WTC11 (cell line): Measurements from ENCODE around the gene TTC19. TPM values are rescaled to one million over a fixed set of nuclear protein-coding genes. Genes with fewer than 3 reads are reported as not detected.

Experiments
- ATAC-seq: fragments of 200-7000 bp; cut with Tn5 transposase; 2 replicates; pipeline ENCODE4 v1.10.0; 2021; ENCODE audit warnings: mild to moderate bottlenecking, moderate library complexity
- CTCF ChIA-PET: fragments of 300-600 bp; sonication (Branson Sonifier 250); formaldehyde crosslinking; loops from one replicate; lab custom pipeline; 2021; ENCODE audit warnings: antibody characterized with exemption; lab: Charles Lee
- POLR2A ChIA-PET: fragments of 350-600 bp; sonication (Branson Sonifier 250); formaldehyde crosslinking; loops from one replicate; lab custom pipeline; 2021; ENCODE audit warnings: antibody characterized with exemption; lab: Charles Lee
- DNase-seq: peaks from one replicate; pipeline ENCODE4 v3.0.0; 2021; ENCODE audit warnings: low spot score
- H3K27ac Mint-ChIP-seq: 2 replicates; pipeline ENCODE4 v1.8.0; 2021; ENCODE audit warnings: mixed read lengths
- H3K27me3 Mint-ChIP-seq: 2 replicates; pipeline ENCODE4 v1.8.0; 2021; ENCODE audit warnings: low read depth, mild to moderate bottlenecking, moderate library complexity, mixed read lengths
- H3K36me3 Mint-ChIP-seq: 2 replicates; pipeline ENCODE4 v1.8.0; 2021; ENCODE audit warnings: mixed read lengths
- H3K4me1 Mint-ChIP-seq: 2 replicates; pipeline ENCODE4 v1.8.0; 2022; ENCODE audit warnings: mixed read lengths
- H3K4me3 Mint-ChIP-seq: 2 replicates; pipeline ENCODE4 v1.8.0; 2021; ENCODE audit warnings: mild to moderate bottlenecking, moderate library complexity, mixed read lengths
- H3K9me3 Mint-ChIP-seq: 2 replicates; pipeline ENCODE4 v1.8.0; 2021; ENCODE audit warnings: mixed read lengths
- ATF2 ChIP-seq: sonication (generic); formaldehyde crosslinking; IDR thresholded peaks from 2 replicates; pipeline ENCODE4 v1.8.1; 2022; ENCODE audit warnings: low read depth, missing genetic modification reagents, borderline replicate concordance
- CBFB ChIP-seq: sonication (generic); formaldehyde crosslinking; IDR thresholded peaks from 2 replicates; pipeline ENCODE4 v1.8.1; 2022; ENCODE audit warnings: mild to moderate bottlenecking, low read depth, missing genetic modification reagents
- CDX4 ChIP-seq: fragments of 250-450 bp; sonication (Bioruptor Pico); IDR thresholded peaks from 2 replicates; pipeline ENCODE4 v1.9.0; 2021; ENCODE audit warnings: moderate library complexity, mild to moderate bottlenecking, inconsistent platforms, borderline replicate concordance
- ERG ChIP-seq: fragments of 250-450 bp; sonication (Bioruptor Pico); IDR thresholded peaks from 2 replicates; pipeline ENCODE4 v1.8.0; 2021; ENCODE audit warnings: mild to moderate bottlenecking
- GRHL2 ChIP-seq: fragments of 250-450 bp; sonication (Bioruptor Pico); IDR thresholded peaks from 2 replicates; pipeline ENCODE4 v1.8.0; 2022; ENCODE audit warnings: mild to moderate bottlenecking, moderate library complexity; ENCODE audit not compliant: insufficient replicate concordance, severe bottlenecking
- HMGXB4 ChIP-seq: sonication (generic); formaldehyde crosslinking; IDR thresholded peaks from 2 replicates; pipeline ENCODE4 v1.8.1; 2023; ENCODE audit warnings: mild to moderate bottlenecking, moderate library complexity, missing genetic modification reagents
- IRF2 ChIP-seq: sonication (generic); formaldehyde crosslinking; IDR thresholded peaks from 2 replicates; pipeline ENCODE4 v1.8.0; 2022; ENCODE audit warnings: low read depth, missing genetic modification reagents, borderline replicate concordance
- MLX ChIP-seq: sonication (generic); formaldehyde crosslinking; IDR thresholded peaks from 2 replicates; pipeline ENCODE4 v1.8.1; 2023; ENCODE audit warnings: mild to moderate bottlenecking, missing genetic modification reagents, moderate library complexity
- NR2C2 ChIP-seq: sonication (generic); formaldehyde crosslinking; IDR thresholded peaks from 2 replicates; pipeline ENCODE4 v1.8.0; 2022; ENCODE audit warnings: mild to moderate bottlenecking, missing genetic modification reagents
- PRRX2 ChIP-seq: fragments of 250-450 bp; sonication (Bioruptor Pico); IDR thresholded peaks from 2 replicates; pipeline ENCODE4 v1.8.0; 2021; ENCODE audit warnings: mild to moderate bottlenecking
- SP1 ChIP-seq: sonication (generic); formaldehyde crosslinking; conservative IDR thresholded peaks from 2 replicates; pipeline ENCODE4 v1.8.1; 2022; ENCODE audit warnings: missing genetic modification reagents
- TEAD4 ChIP-seq: sonication (generic); formaldehyde crosslinking; IDR thresholded peaks from 2 replicates; pipeline ENCODE4 v1.8.0; 2022; ENCODE audit warnings: mild to moderate bottlenecking, missing genetic modification reagents
- USF2 ChIP-seq: sonication (generic); formaldehyde crosslinking; IDR thresholded peaks from 2 replicates; pipeline ENCODE4 v1.8.1; 2023; ENCODE audit warnings: mild to moderate bottlenecking, missing genetic modification reagents, moderate library complexity
- ZMAT4 ChIP-seq: fragments of 250-450 bp; sonication (Bioruptor Pico); IDR thresholded peaks from 2 replicates; pipeline ENCODE4 v1.9.0; 2021; ENCODE audit warnings: mild to moderate bottlenecking
- ZNF138 ChIP-seq: sonication (generic); formaldehyde crosslinking; conservative IDR thresholded peaks from 2 replicates; pipeline ENCODE4 v1.8.1; 2022; ENCODE audit warnings: mild to moderate bottlenecking, moderate library complexity, missing genetic modification reagents
- ZNF263 ChIP-seq: sonication (generic); formaldehyde crosslinking; IDR thresholded peaks from 2 replicates; pipeline ENCODE4 v1.8.1; 2022; ENCODE audit warnings: low read depth, mild to moderate bottlenecking, moderate library complexity, missing genetic modification reagents
- ZNF423 ChIP-seq: fragments of 250-450 bp; sonication (Bioruptor Pico); IDR thresholded peaks from 2 replicates; pipeline ENCODE4 v2.1.2; 2022; ENCODE audit warnings: mild to moderate bottlenecking, moderate library complexity
- ZNF425 ChIP-seq: fragments of 250-450 bp; sonication (Bioruptor Pico); conservative IDR thresholded peaks from 2 replicates; pipeline ENCODE4 v1.9.0; 2021; ENCODE audit warnings: mild to moderate bottlenecking
- ZNF532 ChIP-seq: fragments of 250-450 bp; sonication (Bioruptor Pico); IDR thresholded peaks from 2 replicates; pipeline ENCODE4 v1.9.0; 2021; ENCODE audit warnings: mild to moderate bottlenecking, borderline replicate concordance
- ZNF671 ChIP-seq: fragments of 250-450 bp; sonication (Bioruptor Pico); IDR thresholded peaks from 2 replicates; pipeline ENCODE4 v1.8.0; 2021; ENCODE audit warnings: mild to moderate bottlenecking
- ZSCAN18 ChIP-seq: fragments of 250-450 bp; sonication (Bioruptor Pico); IDR thresholded peaks from 2 replicates; pipeline ENCODE4 v2.1.2; 2022; ENCODE audit warnings: mild to moderate bottlenecking, moderate library complexity
- total RNA-seq: library from RNA; stranded (reverse); gene quantifications from 3 replicates; pipeline ENCODE4 v1.2.3, GENCODE V29; 2021

The TTC19 gene
- total RNA-seq, 1 experiment from 2014 or later: 55.3 TPM

GRCh38 chr17:15971882-15972281 is 27.7 kb upstream of the TTC19 start (continued):
- TF ChIP-seq HMGXB4 (CRISPR knock-in tag) (no peak), ZNF263 (CRISPR knock-in tag) (no peak), NR2C2 (no peak), ZNF423 (CRISPR knock-in tag) (no peak)

GRCh38 chr17:15972497-15972951 is 27.1 kb upstream of the TTC19 start:
- ChIA-PET CTCF (no interaction called here), POLR2A (no interaction called here)
- peaks cover 23% of the 10 kb centered on the region for H3K36me3 Mint-ChIP-seq
- H3K27ac Mint-ChIP-seq: no peak overlapping the region
- no peaks in the 10 kb centered on the region for H3K27me3 Mint-ChIP-seq
- DNase-seq (no peak), ATAC-seq (no peak)
- no peaks in the 10 kb centered on the region for H3K9me3 Mint-ChIP-seq
- H3K4me1 Mint-ChIP-seq: peaks cover 40% of the 10 kb centered on the region
- H3K4me3 Mint-ChIP-seq: no peak overlapping the region
- TF ChIP-seq ERG (CRISPR knock-in tag) (no peak), USF2 (CRISPR knock-in tag) (no peak), ZSCAN18 (no peak), MLX (CRISPR knock-in tag) (no peak), TEAD4 (no peak), GRHL2 (CRISPR knock-in tag) (no peak), PRRX2 (CRISPR knock-in tag) (no peak), ZMAT4 (CRISPR knock-in tag) (no peak), CDX4 (CRISPR knock-in tag) (no peak), ZNF425 (CRISPR knock-in tag) (no peak), ZNF138 (CRISPR knock-in tag) (no peak), SP1 (no peak), ZNF532 (CRISPR knock-in tag) (no peak), IRF2 (CRISPR knock-in tag) (no peak), ATF2 (CRISPR knock-in tag) (no peak), CBFB (no peak), ZNF671 (CRISPR knock-in tag) (no peak)
